GM12878 (cell line): Measurements from ENCODE around the gene EFCC1.

Experiments used
- BHLHE40 ChIP-seq, 2 experiments: fragments of 450-650 bp in 1 of 2; IDR thresholded peaks; 2 replicates each; pipeline ENCODE4 v1.6.1; 2011 to 2017; ENCODE audit warnings: low read depth in 2 of 2, borderline replicate concordance in 1 of 2, improper control_type of control experiment in 1 of 2, low read length in 1 of 2, mild to moderate bottlenecking in 1 of 2
- GATAD2B ChIP-seq: fragments of 450-650 bp; conservative IDR thresholded peaks from 2 replicates; pipeline ENCODE4 v1.6.1; 2017; ENCODE audit warnings: low read depth, mild to moderate bottlenecking, moderate library complexity
- NR2C2 ChIP-seq: IDR thresholded peaks from 2 replicates; pipeline ENCODE4 v1.6.1; 2011; ENCODE audit warnings: borderline replicate concordance, low read depth; ENCODE audit not compliant: control insufficient read depth, insufficient read length
- POLR2A ChIP-seq: IDR thresholded peaks from 2 replicates; pipeline ENCODE4 v1.6.1; 2011; ENCODE audit warnings: low read depth, mild to moderate bottlenecking, low read length
- SRF ChIP-seq, 2 experiments: IDR thresholded peaks; 2 replicates each; pipeline ENCODE4 v1.6.1; 2011; ENCODE audit warnings: low read depth in 2 of 2, low read length in 2 of 2, mild to moderate bottlenecking in 1 of 2, moderate library complexity in 1 of 2
- TCF7 ChIP-seq: IDR thresholded peaks from 2 replicates; pipeline ENCODE4 v1.6.1; 2014; ENCODE audit warnings: antibody characterized with exemption, borderline replicate concordance
- TF ChIP-seq, protein P1 (sequence below), 3 experiments: IDR thresholded peaks in 2 of 3; conservative IDR thresholded peaks in 1 of 3; 2 replicates each; pipeline ENCODE4 v1.5.1; 2011; ENCODE audit warnings: low read depth in 3 of 3, low read length in 3 of 3, mild to moderate bottlenecking in 3 of 3, control low read depth in 2 of 3, moderate library complexity in 2 of 3, inconsistent platforms in 1 of 3, mixed read lengths in 1 of 3; ENCODE audit not compliant: control insufficient read depth in 2 of 3, insufficient read depth in 1 of 3; ENCODE audit errors: extremely low read depth in 1 of 3
- TF ChIP-seq, protein P2 (sequence below): fragments of 450-650 bp; formaldehyde crosslinking; IDR thresholded peaks from 2 replicates; pipeline ENCODE4 v1.5.0; 2022; ENCODE audit warnings: mild to moderate bottlenecking, missing genetic modification characterization

DNA sequence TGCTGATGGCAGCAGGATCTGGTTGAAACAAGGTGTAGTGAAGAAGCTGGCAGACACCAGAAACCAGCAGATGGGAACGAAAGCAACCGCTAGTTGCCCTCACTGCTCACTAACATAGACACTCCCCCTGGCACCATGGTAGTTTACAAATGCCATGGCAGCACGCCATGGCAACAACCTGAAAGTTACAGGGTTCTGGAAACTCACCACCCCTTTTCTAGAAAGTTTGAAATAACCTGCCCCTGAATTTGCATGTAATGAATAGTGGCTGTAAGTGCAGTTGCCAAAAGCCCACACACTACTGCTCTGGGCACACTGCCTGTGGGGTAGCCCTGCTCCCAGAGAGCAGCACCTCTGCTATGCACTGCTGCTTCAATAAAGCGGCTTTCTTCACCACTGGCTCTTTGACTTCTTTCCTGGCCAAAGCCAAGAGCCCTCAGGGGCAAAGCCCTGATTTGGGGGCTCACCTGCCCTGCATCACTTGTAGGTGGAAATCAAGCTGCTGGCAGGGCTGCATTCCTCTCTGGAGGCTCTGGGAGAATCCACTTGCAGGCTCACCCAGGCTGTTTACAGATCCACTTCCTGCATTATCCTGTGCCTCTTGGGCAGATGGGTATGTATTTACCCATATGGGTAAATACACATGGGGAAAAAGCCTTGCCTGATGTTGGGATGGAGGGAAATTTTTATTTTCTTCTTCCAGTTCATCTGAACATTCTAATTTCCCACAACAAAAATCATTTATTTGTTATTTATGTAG is 57.5 kb downstream of the EFCC1 start:
- TF ChIP-seq SRF (IDR thresholded peaks at IDR 0.05; ENCODE audit: low read depth in 2 of 2, low read length in 2 of 2) (no peak), POLR2A (no peak), GATAD2B (no peak), NR2C2 (no peak), BHLHE40 (IDR thresholded peaks at IDR 0.05; ENCODE audit: borderline replicate concordance in 1 of 2, low read depth in 2 of 2, low read length in 1 of 2) (no peak), TCF7 (no peak)
- TF ChIP-seq, protein P1, sequence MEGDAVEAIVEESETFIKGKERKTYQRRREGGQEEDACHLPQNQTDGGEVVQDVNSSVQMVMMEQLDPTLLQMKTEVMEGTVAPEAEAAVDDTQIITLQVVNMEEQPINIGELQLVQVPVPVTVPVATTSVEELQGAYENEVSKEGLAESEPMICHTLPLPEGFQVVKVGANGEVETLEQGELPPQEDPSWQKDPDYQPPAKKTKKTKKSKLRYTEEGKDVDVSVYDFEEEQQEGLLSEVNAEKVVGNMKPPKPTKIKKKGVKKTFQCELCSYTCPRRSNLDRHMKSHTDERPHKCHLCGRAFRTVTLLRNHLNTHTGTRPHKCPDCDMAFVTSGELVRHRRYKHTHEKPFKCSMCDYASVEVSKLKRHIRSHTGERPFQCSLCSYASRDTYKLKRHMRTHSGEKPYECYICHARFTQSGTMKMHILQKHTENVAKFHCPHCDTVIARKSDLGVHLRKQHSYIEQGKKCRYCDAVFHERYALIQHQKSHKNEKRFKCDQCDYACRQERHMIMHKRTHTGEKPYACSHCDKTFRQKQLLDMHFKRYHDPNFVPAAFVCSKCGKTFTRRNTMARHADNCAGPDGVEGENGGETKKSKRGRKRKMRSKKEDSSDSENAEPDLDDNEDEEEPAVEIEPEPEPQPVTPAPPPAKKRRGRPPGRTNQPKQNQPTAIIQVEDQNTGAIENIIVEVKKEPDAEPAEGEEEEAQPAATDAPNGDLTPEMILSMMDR (IDR thresholded peaks at IDR 0.05 in 2 of 3, conservative IDR thresholded peaks at IDR 0.05 in 1 of 3; ENCODE audit: control insufficient read depth in 2 of 3, extremely low read depth in 1 of 3, insufficient read depth in 1 of 3, low read depth in 3 of 3, low read length in 3 of 3): no peak
- TF ChIP-seq, protein P2, sequence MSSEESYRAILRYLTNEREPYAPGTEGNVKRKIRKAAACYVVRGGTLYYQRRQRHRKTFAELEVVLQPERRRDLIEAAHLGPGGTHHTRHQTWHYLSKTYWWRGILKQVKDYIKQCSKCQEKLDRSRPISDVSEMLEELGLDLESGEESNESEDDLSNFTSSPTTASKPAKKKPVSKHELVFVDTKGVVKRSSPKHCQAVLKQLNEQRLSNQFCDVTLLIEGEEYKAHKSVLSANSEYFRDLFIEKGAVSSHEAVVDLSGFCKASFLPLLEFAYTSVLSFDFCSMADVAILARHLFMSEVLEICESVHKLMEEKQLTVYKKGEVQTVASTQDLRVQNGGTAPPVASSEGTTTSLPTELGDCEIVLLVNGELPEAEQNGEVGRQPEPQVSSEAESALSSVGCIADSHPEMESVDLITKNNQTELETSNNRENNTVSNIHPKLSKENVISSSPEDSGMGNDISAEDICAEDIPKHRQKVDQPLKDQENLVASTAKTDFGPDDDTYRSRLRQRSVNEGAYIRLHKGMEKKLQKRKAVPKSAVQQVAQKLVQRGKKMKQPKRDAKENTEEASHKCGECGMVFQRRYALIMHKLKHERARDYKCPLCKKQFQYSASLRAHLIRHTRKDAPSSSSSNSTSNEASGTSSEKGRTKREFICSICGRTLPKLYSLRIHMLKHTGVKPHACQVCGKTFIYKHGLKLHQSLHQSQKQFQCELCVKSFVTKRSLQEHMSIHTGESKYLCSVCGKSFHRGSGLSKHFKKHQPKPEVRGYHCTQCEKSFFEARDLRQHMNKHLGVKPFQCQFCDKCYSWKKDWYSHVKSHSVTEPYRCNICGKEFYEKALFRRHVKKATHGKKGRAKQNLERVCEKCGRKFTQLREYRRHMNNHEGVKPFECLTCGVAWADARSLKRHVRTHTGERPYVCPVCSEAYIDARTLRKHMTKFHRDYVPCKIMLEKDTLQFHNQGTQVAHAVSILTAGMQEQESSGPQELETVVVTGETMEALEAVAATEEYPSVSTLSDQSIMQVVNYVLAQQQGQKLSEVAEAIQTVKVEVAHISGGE (CRISPR knock-in tag): no peak
